Endothelial cell of umbilical vein (primary cell): ENCODE data around the gene OCIAD2. TPM values are rescaled to one million over a fixed set of nuclear protein-coding genes. Genes with fewer than 3 reads are reported as not detected.

Source experiments
- BruUV-seq: library from RNA; stranded (reverse); fragments of 400-500 nt; replicated peaks from 2 replicates; lab custom pipeline; 2021; lab: Mats Ljungman, UMichigan
- CTCF ChIA-PET: fragments of 300-600, 350-600 bp; sonication (Branson Sonifier 250); formaldehyde crosslinking; loops from one replicate; lab custom pipeline; 2021; ENCODE audit warnings: antibody characterized with exemption, inconsistent platforms; lab: Charles Lee
- POLR2A ChIA-PET: fragments of 300-600, 350-600 bp; sonication (Branson Sonifier 250); formaldehyde crosslinking; loops from one replicate; lab custom pipeline; 2021; ENCODE audit warnings: antibody characterized with exemption, inconsistent platforms; lab: Charles Lee
- DNase-seq: peaks from one replicate; pipeline ENCODE4 v3.0.0-alpha.2; 2011; ENCODE audit warnings: low read depth, low spot score
- FAIRE-seq: peaks from 2 replicates; lab custom pipeline; 2011; peaks lifted over from hg19 to GRCh38; lab: Jason Lieb, UNC
- H2AFZ ChIP-seq: 2 replicates; pipeline ENCODE4 v1.6.0; 2012; ENCODE audit warnings: low read depth, low read length, control low read depth, inconsistent platforms
- H3K27ac ChIP-seq: 2 replicates; pipeline ENCODE4 v1.5.1; 2011; ENCODE audit warnings: low read depth, mild to moderate bottlenecking, control low read depth, low read length, moderate library complexity; ENCODE audit not compliant: insufficient read depth
- H3K27me3 ChIP-seq, 2 experiments: 2 replicates each; pipeline versions ENCODE4 v1.6.0 to v1.6.1; 2011; ENCODE audit warnings: low read length in 2 of 2, mixed read lengths in 1 of 2; ENCODE audit not compliant: control insufficient read depth in 2 of 2, insufficient read depth in 2 of 2
- H3K36me3 ChIP-seq, 2 experiments: 2 replicates in 1 of 2; 3 replicates in 1 of 2; pipeline ENCODE4 v1.5.1; 2011; ENCODE audit warnings: low read length in 2 of 2, mild to moderate bottlenecking in 1 of 2, moderate library complexity in 1 of 2; ENCODE audit not compliant: control insufficient read depth in 2 of 2, insufficient read depth in 2 of 2; ENCODE audit errors: extremely low read depth in 1 of 2
- H3K4me1 ChIP-seq: 3 replicates; pipeline ENCODE4 v1.5.1; 2011; ENCODE audit warnings: mild to moderate bottlenecking, low read length; ENCODE audit not compliant: control insufficient read depth, insufficient read depth; ENCODE audit errors: extremely low read depth
- H3K4me2 ChIP-seq: 2 replicates; pipeline ENCODE4 v1.6.1; 2011; ENCODE audit warnings: low read length, control low read depth, mixed read lengths; ENCODE audit not compliant: insufficient read depth
- H3K4me3 ChIP-seq, 3 experiments: fragments of 200-600 bp in 1 of 3; sonication (generic), shearing (Covaris generic) in 1 of 3; replicated peaks in 1 of 3; 2 replicates each; pipeline ENCODE4 v1.5.1; 2011 to 2016; ENCODE audit warnings: control low read depth in 3 of 3, low read length in 3 of 3, mild to moderate bottlenecking in 2 of 3, inconsistent platforms in 1 of 3, low read depth in 1 of 3, moderate library complexity in 1 of 3; ENCODE audit not compliant: insufficient read depth in 1 of 3
- H3K79me2 ChIP-seq: 2 replicates; pipeline ENCODE4 v1.6.0; 2012; ENCODE audit warnings: low read length, inconsistent platforms; ENCODE audit not compliant: control insufficient read depth, insufficient read depth
- H3K9ac ChIP-seq: replicated peaks from 2 replicates; pipeline ENCODE3; 2011; ENCODE audit warnings: low read length, control low read depth; ENCODE audit not compliant: insufficient read depth; ENCODE audit errors: extremely low read depth
- H3K9me1 ChIP-seq: replicated peaks from 3 replicates; pipeline ENCODE4 v1.6.0; 2011; ENCODE audit warnings: mild to moderate bottlenecking, low read length; ENCODE audit not compliant: control insufficient read depth, insufficient read depth; ENCODE audit errors: extremely low read depth
- H3K9me3 ChIP-seq: replicated peaks from 2 replicates; pipeline ENCODE4 v1.5.1; 2012; ENCODE audit warnings: low read length, inconsistent platforms; ENCODE audit not compliant: control insufficient read depth, insufficient read depth
- H4K20me1 ChIP-seq: replicated peaks from 2 replicates; pipeline ENCODE3; 2011; ENCODE audit warnings: mild to moderate bottlenecking, low read length; ENCODE audit not compliant: control insufficient read depth, insufficient read depth; ENCODE audit errors: extremely low read depth
- EZH2 ChIP-seq: IDR thresholded peaks from 2 replicates; pipeline ENCODE4 v1.6.1; 2012; ENCODE audit warnings: borderline replicate concordance, low read depth, mild to moderate bottlenecking, moderate library complexity, low read length, inconsistent platforms; ENCODE audit not compliant: severe bottlenecking
- FOS ChIP-seq: IDR thresholded peaks from 2 replicates; pipeline ENCODE4 v1.6.1; 2011; ENCODE audit warnings: mild to moderate bottlenecking, low read length, moderate library complexity, borderline replicate concordance; ENCODE audit not compliant: insufficient read depth
- GATA2 ChIP-seq: IDR thresholded peaks from 2 replicates; pipeline ENCODE4 v1.7.0; 2011; ENCODE audit warnings: low read depth, mild to moderate bottlenecking, moderate library complexity, mixed read lengths, low read length; ENCODE audit not compliant: insufficient read length, insufficient read depth
- JUN ChIP-seq: IDR thresholded peaks from 2 replicates; pipeline ENCODE4 v1.6.1; 2011; ENCODE audit warnings: borderline replicate concordance, low read depth; ENCODE audit not compliant: insufficient read length, insufficient read depth
- MYC ChIP-seq: IDR thresholded peaks from one replicate; pipeline ENCODE4 v1.6.1; 2011; ENCODE audit warnings: mild to moderate bottlenecking, low read depth, low read length
- POLR2A ChIP-seq: IDR thresholded peaks from 2 replicates; pipeline ENCODE4 v1.6.1; 2012; ENCODE audit warnings: low read depth, mild to moderate bottlenecking, control low read depth, low read length
- POLR2AphosphoS5 ChIP-seq: IDR thresholded peaks from 2 replicates; pipeline ENCODE4 v1.6.1; 2012; ENCODE audit warnings: low read depth, mild to moderate bottlenecking, control low read depth, low read length, moderate library complexity; ENCODE audit not compliant: insufficient read depth
- dilution Hi-C: fragments of 300-500 bp; cut with MboI; formaldehyde crosslinking; loops from one replicate; pipeline ENCODE4 v1.15.0; 2019; ENCODE audit warnings: low sequenced_read_pairs; ENCODE audit not compliant: extremely low pct_ligation_motif_present
- intact Hi-C: fragments of 100-400 bp; cut with micrococcal nuclease; formaldehyde crosslinking; loops from one replicate; pipeline ENCODE4 v1.10.0; 2022
- polyA plus RNA-seq, 4 experiments: library from polyadenylated mRNA; depleted of rRNA in 3 of 4; stranded (reverse) in 3 of 4; unstranded in 1 of 4; fragments of >200 nt; gene quantifications; 2 replicates each; pipeline versions ENCODE4 v1.2.1 to v1.2.3, GENCODE V29; 2011 to 2012; ENCODE audit warnings: missing spikeins in 1 of 4
- total RNA-seq: library from RNA; stranded (reverse); gene quantifications from 2 replicates; pipeline ENCODE4 v1.2.3, GENCODE V29; 2021
- TF ChIP-seq, protein P1 (sequence below), 2 donors: IDR thresholded peaks; 1 replicate in 1 of 2; 2 replicates in 1 of 2; pipeline ENCODE4 v1.5.1; 2011; ENCODE audit warnings: low read length in 2 of 2, mild to moderate bottlenecking in 2 of 2, moderate library complexity in 2 of 2, control low read depth in 1 of 2, inconsistent platforms in 1 of 2, low read depth in 1 of 2; ENCODE audit not compliant: insufficient read depth in 1 of 2; ENCODE audit errors: extremely low read depth in 1 of 2
- TF ChIP-seq, protein P2 (sequence below): IDR thresholded peaks from 2 replicates; pipeline ENCODE4 v1.6.1; 2011; ENCODE audit not compliant: insufficient read depth, insufficient read length

OCIAD2 gene
- total and polyA plus RNA-seq, 2 donors (not counting 3 experiments of a cell fraction or from before 2014, with no cell fraction given), result 99.0 to 119 TPM

DNA sequence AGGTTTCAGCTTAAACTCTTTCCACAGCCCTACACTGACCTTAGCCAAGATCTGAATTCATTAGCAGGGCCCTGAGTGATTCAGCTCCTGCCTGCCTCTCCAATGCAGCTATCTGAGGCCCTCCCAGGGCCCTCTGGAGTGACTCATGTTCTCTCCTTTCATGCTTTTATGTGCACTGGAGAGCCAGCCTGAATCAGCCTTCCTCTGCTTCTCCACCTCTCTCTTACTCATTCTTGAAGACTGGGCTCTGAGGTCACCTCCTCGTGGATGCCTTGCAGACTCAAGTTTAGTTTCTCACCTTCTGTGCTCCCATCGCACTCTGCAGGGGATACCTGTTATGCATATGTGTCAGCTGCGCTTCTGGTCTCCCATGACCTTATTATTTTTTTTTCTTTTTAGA, 3.1 kb upstream of the OCIAD2 start:
- Histone ChIP-seq H3K9ac (no peak overlapping the region), H3K27ac (peak overlapping the region; percentile 1), H2AFZ (no peak overlapping the region), H3K4me3 (no peak overlapping the region), H3K9me3 (no peaks in the 10 kb centered on the region), H3K4me2 (no peak overlapping the region), H3K9me1 (no peaks in the 10 kb centered on the region), H3K27me3 (no peaks in the 10 kb centered on the region), H3K4me1 (peaks cover 39% of the 10 kb centered on the region), H3K79me2 (peaks cover 14% of the 10 kb centered on the region), H3K36me3 (no peaks in the 10 kb centered on the region), H4K20me1 (no peaks in the 10 kb centered on the region)
- dilution Hi-C loops, result no loop called here
- TF ChIP-seq POLR2AphosphoS5, result peak; percentile 69
- no peak for TF ChIP-seq POLR2A
- TF ChIP-seq, protein P1, sequence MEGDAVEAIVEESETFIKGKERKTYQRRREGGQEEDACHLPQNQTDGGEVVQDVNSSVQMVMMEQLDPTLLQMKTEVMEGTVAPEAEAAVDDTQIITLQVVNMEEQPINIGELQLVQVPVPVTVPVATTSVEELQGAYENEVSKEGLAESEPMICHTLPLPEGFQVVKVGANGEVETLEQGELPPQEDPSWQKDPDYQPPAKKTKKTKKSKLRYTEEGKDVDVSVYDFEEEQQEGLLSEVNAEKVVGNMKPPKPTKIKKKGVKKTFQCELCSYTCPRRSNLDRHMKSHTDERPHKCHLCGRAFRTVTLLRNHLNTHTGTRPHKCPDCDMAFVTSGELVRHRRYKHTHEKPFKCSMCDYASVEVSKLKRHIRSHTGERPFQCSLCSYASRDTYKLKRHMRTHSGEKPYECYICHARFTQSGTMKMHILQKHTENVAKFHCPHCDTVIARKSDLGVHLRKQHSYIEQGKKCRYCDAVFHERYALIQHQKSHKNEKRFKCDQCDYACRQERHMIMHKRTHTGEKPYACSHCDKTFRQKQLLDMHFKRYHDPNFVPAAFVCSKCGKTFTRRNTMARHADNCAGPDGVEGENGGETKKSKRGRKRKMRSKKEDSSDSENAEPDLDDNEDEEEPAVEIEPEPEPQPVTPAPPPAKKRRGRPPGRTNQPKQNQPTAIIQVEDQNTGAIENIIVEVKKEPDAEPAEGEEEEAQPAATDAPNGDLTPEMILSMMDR (IDR thresholded peaks at IDR 0.05; ENCODE audit: extremely low read depth in 1 of 2, insufficient read depth in 1 of 2, low read depth in 1 of 2, low read length in 2 of 2), result no peak
- no peak for TF ChIP-seq EZH2
- no peak for TF ChIP-seq MYC
- peak; percentile 87 for TF ChIP-seq JUN
- peak; percentile 100 for TF ChIP-seq FOS
- TF ChIP-seq, protein P2, sequence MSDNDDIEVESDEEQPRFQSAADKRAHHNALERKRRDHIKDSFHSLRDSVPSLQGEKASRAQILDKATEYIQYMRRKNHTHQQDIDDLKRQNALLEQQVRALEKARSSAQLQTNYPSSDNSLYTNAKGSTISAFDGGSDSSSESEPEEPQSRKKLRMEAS, result no peak
- TF ChIP-seq GATA2, result no peak
- intact Hi-C loops, result loop anchor here (2.0 kb wide), 1 partner anchor 79 kb away; the partner anchor contains the start of gene OCIAD1
- DNase-seq (peak; percentile 93), FAIRE-seq (peak; percentile 95)
- ChIA-PET POLR2A (no interaction called here), CTCF (interaction anchor here (1.0 to 2.9 kb wide), 5 partner anchors 8 to 331 kb away, joined by 3 to 8 read pairs (median 3); no protein-coding TSS in a partner anchor)
- BruUV-seq, result no TSS peak
